Upper lobe of right lung (tissue), 1 donor: ENCODE data around the gene SLC25A21. TPM values are rescaled to one million over a fixed set of nuclear protein-coding genes. Genes with fewer than 3 reads are reported as not detected.

Experiments used
- ATAC-seq: fragments of 200-7000 bp; cut with Tn5 transposase; one replicate; pipeline ENCODE4 v1.9.1; 2020; ENCODE audit warnings: mild to moderate bottlenecking, moderate library complexity
- DNase-seq: peaks from one replicate; pipeline ENCODE4 v3.0.0-alpha.2; 2020
- H3K27ac ChIP-seq: fragments of 200-600 bp; one replicate; pipeline ENCODE4 v1.8.0; 2022
- H3K27me3 ChIP-seq: fragments of 200-600 bp; one replicate; pipeline ENCODE4 v1.8.0; 2022; ENCODE audit warnings: mild to moderate bottlenecking
- H3K36me3 ChIP-seq: fragments of 200-600 bp; one replicate; pipeline ENCODE4 v1.8.0; 2022
- H3K4me1 ChIP-seq: fragments of 200-600 bp; one replicate; pipeline ENCODE4 v1.8.0; 2022
- H3K4me3 ChIP-seq: fragments of 200-600 bp; one replicate; pipeline ENCODE4 v1.8.0; 2022; ENCODE audit warnings: mild to moderate bottlenecking
- H3K9me3 ChIP-seq: fragments of 200-600 bp; one replicate; pipeline ENCODE4 v1.8.0; 2022
- intact Hi-C: fragments of 100-400 bp; cut with DNase I; formaldehyde crosslinking; loops from one replicate; pipeline ENCODE4 v1.11.0; 2022
- total RNA-seq: library from RNA; stranded (reverse); fragmentation: NEBNext Ultra II Directional; extraction: Animal tissue kit (Norgen Biotek cat#: 25700); gene quantifications from one replicate; pipeline ENCODE4 v1.2.1, GENCODE V29; 2021
- TF ChIP-seq, protein P1 (sequence below): fragments of 200-600 bp; IDR thresholded peaks from one replicate; pipeline ENCODE4 v1.8.0; 2022; ENCODE audit warnings: antibody characterized with exemption
- donor health status: DM: no; HTN: yes; CAD: no; lungs with severe emphysema.

The SLC25A21 gene
- total RNA-seq, 1 donor from 2014 or later = 0.35 TPM

DNA sequence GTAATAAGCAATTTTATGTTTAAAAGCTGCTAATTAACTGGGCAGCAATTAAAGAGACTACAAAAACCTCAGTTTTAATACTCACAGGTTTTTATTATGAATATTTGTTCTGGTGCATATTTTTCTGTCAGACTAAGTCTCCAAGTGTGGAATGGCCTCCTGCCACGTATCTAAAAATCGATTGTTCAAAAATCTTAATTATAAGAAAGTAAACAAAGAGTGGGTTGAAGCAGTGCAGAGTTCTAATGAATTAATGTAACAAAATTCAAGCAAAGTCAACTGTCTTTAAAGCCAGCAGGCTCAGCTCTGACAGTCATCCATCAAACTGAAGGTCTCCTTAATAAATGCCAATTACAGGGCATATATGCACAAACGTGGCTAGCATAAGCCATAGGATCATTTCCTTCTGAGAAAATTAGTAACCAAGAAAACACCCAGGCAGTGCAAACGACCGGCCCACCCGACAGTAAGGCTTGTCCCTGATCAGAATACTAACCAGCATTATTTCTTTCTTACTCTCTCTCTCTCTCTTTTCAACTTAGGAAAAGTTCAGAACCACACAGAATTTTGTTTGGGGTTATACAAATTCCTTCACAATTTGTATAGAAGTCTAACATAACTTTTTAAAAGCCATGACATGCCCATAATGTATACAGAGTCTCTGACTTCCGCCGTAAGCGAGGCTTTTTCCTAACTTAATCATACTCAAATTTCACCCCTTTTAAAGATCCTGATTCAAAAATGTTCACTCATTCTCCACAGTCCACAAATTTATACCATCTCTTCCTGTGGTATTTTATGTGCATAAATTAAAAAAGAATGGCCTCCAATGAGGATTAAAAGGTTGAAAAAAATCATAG, 83.8 kb downstream of the SLC25A21 start:
- H3K4me3 ChIP-seq = no peak overlapping the region
- TF ChIP-seq, protein P1, sequence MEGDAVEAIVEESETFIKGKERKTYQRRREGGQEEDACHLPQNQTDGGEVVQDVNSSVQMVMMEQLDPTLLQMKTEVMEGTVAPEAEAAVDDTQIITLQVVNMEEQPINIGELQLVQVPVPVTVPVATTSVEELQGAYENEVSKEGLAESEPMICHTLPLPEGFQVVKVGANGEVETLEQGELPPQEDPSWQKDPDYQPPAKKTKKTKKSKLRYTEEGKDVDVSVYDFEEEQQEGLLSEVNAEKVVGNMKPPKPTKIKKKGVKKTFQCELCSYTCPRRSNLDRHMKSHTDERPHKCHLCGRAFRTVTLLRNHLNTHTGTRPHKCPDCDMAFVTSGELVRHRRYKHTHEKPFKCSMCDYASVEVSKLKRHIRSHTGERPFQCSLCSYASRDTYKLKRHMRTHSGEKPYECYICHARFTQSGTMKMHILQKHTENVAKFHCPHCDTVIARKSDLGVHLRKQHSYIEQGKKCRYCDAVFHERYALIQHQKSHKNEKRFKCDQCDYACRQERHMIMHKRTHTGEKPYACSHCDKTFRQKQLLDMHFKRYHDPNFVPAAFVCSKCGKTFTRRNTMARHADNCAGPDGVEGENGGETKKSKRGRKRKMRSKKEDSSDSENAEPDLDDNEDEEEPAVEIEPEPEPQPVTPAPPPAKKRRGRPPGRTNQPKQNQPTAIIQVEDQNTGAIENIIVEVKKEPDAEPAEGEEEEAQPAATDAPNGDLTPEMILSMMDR = no peak
- H3K27me3 ChIP-seq = no peaks in the 10 kb centered on the region
- H3K9me3 ChIP-seq = no peaks in the 10 kb centered on the region
- H3K4me1 ChIP-seq = no peaks in the 10 kb centered on the region
- DNase-seq = no peak
- no peak overlapping the region for H3K27ac ChIP-seq
- H3K36me3 ChIP-seq = no peaks in the 10 kb centered on the region
- no peak for ATAC-seq
- intact Hi-C loops = no loop called here

- Histone ChIP-seq H3K4me1 (no peaks in the 10 kb centered on the region), H3K9me3 (no peaks in the 10 kb centered on the region), H3K36me3 (no peaks in the 10 kb centered on the region), H3K27me3 (no peaks in the 10 kb centered on the region), H3K27ac (no peak overlapping the region), H3K4me3 (no peak overlapping the region)
- intact Hi-C loops = no loop called here
- TF ChIP-seq, protein P1 = no peak
- no peak for DNase-seq
- ATAC-seq = no peak
These were observed 84.9 kb downstream of the SLC25A21 start for GRCh38 chr14:37087520-37087919.

DNA sequence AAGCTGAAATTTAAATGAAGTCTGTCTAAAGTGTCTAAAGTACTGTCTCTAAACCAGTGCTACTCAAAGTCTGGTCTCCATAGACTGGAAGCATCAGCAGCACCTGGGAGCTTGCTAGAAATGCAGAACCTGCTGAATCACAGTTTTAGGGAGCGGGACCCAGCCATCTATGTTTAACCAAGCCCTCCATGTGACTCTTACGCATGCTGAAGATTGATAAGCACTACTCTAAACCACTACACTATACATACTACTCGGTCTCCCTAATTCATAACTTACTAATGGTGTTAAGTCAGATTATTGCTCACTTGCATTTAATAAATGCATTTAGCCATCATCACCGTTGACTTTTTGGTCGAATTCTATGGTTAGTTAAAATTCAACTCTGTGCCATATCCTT, 88.8 kb downstream of the SLC25A21 start:
- no peak for DNase-seq
- H3K36me3 ChIP-seq = no peaks in the 10 kb centered on the region
- ATAC-seq = no peak
- H3K27me3 ChIP-seq = no peaks in the 10 kb centered on the region
- TF ChIP-seq, protein P1 = no peak
- no peaks in the 10 kb centered on the region for H3K4me1 ChIP-seq
- H3K9me3 ChIP-seq = no peaks in the 10 kb centered on the region
- no peak overlapping the region for H3K27ac ChIP-seq
- intact Hi-C loops = no loop called here
- H3K4me3 ChIP-seq = no peak overlapping the region

GRCh38 chr14:37082449-37082848, 90.0 kb downstream of the SLC25A21 start:
- intact Hi-C loops = no loop called here
- Histone ChIP-seq H3K9me3 (no peaks in the 10 kb centered on the region), H3K4me3 (no peak overlapping the region), H3K27ac (no peak overlapping the region), H3K4me1 (no peaks in the 10 kb centered on the region), H3K27me3 (no peaks in the 10 kb centered on the region), H3K36me3 (no peaks in the 10 kb centered on the region)
- TF ChIP-seq, protein P1 = no peak
- ATAC-seq (peak; percentile 17), DNase-seq (no peak)

- Histone ChIP-seq H3K4me3 (no peak overlapping the region), H3K27ac (no peak overlapping the region), H3K36me3 (no peaks in the 10 kb centered on the region), H3K27me3 (no peaks in the 10 kb centered on the region), H3K9me3 (no peaks in the 10 kb centered on the region), H3K4me1 (no peaks in the 10 kb centered on the region)
- TF ChIP-seq, protein P1 = no peak
- DNase-seq = no peak
- ATAC-seq = no peak
- intact Hi-C loops = no loop called here
These were observed 90.5 kb downstream of the SLC25A21 start for GRCh38 chr14:37081856-37082255.
